HG02588 (cell line): ENCODE data around the gene MKS1.

Experiments used
- ATAC-seq: cut with Tn5 transposase; IDR thresholded peaks from one replicate; pipeline ENCODE4 v1.9.1; 2021; ENCODE audit warnings: mild to moderate bottlenecking, moderate library complexity; ENCODE audit not compliant: unreplicated experiment

The MKS1 gene

DNA sequence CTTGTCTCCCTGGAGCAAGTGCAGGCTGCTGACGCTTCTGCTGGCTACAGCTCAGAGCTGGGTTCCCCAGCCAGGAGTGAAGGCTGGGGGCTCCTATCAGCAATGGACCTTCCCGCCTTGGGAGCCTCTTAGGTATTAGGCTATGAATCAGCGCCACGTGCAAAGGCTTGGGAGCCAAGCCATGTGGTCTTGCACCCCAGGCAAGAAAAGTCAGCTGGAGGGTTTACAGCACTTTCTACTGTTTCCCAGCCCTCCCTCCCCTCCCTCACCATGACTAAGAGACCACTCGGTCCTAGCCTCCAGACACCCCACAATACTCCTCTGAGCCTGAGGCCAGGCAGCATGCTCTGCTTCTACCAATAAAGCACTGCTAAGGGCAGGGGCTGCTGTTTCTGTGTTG lies 14.3 kb downstream of the MKS1 start:
- no peak for ATAC-seq

DNA sequence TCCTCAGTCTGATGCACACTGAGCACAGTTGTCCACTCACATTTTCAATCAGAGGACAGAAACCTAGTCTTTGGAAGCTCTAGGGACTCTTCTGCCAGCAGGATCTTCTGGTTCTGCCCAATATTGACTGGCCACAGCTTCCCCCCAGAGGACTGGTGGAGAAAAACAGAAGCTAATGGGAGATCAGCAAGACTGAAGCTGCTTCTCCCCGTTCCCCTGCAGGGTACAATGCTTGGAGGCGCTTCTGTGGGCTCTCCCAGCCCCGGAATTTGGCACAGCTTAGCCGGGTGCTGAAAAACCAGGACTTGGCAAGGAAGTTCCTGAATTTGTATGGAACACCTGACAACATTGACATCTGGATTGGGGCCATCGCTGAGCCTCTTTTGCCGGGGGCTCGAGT lies 16.2 kb downstream of the MKS1 start:
- ATAC-seq: no peak

DNA sequence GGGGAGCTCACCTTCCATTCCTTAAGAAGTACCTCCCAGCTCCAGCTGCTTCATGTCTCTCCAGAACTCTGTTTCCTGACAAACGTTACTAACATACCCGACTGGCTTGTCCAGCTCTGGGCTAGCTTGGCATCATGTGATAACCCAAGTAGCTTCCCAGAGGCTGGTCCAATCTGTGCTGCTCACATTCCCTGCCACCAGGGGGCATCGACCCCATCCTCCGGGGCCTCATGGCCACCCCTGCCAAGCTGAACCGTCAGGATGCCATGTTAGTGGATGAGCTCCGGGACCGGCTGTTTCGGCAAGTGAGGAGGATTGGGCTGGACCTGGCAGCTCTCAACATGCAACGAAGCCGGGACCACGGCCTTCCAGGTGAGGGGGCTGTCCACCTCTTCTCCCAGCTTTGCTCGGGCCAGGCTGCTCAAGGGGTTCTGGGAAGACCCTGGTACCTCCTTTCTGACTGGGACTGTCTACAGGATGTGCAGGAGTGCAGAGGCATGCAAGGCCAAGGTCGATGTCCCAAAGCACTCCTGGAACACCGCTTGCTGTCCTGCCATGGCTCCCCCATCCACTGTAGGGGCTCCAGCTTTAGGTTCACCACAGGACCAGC lies 18.9 kb downstream of the MKS1 start:
- ATAC-seq: no peak

DNA sequence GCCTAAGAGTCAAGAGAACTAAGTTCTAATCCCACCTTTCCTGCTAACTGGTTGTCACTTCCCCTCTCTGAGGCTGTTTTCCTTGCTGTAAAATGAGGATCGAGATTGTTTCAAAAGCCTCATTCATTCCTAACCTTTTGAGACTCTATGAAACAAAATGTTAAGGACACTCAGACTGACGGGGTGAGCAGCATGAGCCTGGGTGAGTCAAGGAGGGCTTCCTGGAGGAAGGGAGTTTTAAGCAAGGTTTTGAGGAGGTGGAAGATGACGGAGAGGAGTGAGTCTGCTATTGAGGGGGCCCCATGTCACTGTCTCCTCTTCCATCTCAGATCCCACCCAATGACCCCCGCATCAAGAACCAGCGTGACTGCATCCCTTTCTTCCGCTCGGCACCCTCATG lies 22.4 kb downstream of the MKS1 start:
- no peak for ATAC-seq

DNA sequence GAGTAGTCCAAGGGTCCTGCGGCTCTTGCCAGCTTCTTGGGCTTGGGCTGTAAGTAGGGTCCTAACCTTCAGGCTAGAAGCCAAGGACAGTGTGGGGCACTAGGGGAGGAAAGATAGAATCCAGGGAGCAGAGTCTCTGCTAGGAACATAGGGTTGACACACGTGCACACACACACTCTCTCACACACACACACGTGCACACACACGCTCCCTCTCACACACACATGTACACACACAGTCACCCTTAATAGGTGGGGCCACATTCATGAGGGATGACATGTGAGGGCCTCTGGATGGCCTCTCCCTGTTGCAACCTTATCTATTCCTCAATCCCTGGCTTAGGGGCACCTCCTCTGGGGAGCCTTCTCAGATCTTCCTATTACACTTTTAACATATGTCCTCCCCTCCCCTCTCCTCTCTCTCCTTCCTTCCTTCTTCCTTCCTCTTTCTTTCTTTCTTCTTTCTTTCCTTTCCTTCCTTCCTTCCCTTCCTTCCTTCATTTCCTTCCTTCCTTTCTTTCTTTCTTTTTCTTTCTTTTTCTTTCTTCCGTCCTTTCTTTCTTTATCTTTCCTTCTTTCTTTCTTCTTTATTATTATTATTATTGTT lies 23.4 kb downstream of the MKS1 start:
- ATAC-seq: no peak

DNA sequence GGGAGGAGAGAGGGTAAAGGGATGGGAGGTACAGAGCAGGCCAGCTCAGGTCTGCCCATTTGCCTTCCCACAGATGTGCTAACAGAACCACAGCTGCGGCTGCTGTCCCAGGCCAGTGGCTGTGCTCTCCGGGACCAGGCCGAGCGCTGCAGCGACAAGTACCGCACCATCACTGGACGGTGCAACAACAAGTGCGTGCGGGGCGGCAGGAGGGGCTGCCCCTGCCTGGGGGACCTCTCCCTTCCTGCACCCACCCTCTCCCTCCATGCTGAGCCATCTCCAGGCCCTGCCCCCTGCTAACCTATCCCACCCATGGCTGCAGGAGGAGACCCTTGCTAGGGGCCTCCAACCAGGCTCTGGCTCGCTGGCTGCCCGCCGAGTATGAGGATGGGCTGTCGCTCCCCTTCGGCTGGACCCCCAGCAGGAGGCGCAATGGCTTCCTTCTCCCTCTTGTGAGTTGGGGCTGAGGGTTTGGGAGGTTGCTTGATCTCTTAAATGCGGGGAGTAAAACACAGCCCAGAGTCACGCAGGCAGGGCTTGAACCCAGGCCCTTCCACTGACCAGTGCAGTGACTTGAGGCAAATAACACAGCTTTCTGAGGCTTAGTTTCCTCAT lies 25.3 kb downstream of the MKS1 start:
- no peak for ATAC-seq

DNA sequence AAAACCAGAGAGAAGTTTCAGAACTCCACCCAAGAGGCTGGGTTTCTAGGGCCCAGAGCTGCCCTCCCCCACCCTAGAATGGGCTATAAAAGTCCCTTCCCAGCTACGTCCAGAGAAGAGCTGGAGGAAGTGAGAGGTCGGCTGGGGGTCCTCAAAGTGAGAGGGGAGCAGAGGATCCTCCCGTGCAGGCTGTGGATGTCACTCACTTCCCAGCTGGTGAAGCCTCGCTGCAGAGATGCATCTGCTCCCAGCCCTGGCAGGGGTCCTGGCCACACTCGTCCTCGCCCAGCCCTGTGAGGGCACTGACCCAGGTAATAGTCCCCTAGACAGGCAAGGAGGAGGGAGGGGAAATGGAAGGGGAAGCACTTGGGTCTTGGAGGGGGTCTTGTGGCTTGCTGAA lies 26.4 kb downstream of the MKS1 start, which contains the start of gene EPX:
Gene EPX (plus strand): TSS at position 115 of the 400 bp plus-strand sequence. CDS start 121 bp downstream, at position 236.
- ATAC-seq: no peak

DNA sequence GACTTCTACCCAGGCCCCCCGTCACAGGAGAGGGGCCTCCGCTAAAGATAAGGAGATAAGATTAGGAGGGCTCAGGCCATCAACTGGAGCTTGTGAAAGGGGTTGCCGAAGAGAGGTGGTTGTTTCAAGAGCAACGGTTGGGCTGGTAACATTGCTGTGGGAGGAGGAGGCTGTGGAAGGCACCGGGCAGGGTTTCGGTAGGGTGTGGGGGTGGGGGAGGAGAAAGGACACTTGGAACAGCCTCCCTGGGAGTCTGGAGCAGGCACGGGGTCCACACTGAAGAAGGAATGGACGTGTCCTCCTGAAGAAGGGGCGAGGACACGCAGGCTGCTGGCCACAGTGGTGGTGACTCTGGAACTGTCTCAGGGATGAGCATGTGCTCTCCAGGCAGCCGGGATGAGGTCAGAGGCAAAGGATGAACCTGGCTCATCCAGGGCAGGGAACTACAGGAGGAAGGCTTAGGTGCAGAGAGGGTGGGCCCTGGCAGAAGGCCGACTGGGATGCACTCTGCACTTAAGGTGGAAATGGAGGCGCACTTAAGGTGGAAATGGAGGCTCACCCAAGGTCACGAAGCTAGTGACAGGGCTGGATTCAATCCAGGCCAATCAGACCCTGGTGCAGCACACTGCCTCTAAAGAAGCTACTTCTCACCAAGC lies 27.7 kb downstream of the MKS1 start:
- ATAC-seq: no peak

DNA sequence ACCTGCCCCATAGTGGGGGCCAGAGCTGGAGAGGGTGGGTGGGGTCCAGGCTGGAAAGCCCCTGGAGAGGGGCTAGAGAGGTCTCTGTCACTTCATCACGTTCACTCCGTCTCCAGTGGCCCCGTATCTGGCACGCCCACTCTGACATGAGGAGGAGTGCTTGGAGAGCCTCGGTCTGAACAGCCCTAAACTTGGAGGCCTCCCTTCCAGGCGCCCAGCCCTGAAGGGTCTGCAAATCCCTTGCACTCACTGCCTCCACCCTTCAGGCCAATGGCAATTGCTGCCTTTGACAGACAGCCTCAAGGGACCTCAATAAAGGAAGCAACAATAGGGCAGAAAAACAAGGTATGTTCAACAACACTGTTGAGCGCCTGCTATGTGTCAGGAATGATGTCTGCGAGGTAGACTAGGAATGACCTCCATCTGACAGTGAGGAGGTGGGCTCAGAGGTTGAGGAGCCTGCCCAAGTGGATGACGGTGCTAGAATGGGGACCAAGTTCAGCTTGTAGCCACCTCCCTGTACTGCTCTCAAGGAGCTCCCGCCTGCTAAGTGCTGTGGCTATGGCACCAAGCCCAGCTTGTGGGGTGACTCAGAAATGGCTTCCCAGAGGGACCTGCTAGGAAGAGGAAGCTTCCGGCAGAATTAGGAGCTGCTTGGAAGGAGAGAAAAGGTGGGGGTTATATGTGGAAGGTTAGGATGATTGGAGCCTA lies 29.5 kb downstream of the MKS1 start:
- ATAC-seq: no peak

DNA sequence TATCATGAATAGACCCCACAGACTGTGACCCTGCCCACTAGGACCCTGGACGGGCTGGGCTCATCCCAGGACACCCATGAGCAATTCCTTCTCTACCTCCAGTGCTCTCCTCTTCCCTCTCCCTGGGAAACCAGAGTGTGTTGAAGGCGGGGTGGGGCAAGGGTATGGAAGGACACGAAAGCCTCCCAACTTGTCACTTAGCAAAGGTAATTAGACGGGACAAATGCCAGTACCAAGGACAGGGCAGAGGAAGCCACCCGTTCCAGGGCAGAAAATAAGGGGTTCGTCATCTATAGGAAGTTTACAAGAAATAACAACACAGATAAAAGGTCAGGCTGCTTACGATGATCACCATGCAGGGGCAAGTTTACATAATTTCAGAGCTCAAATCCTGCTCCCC lies 31.4 kb downstream of the MKS1 start:
- ATAC-seq: no peak

DNA sequence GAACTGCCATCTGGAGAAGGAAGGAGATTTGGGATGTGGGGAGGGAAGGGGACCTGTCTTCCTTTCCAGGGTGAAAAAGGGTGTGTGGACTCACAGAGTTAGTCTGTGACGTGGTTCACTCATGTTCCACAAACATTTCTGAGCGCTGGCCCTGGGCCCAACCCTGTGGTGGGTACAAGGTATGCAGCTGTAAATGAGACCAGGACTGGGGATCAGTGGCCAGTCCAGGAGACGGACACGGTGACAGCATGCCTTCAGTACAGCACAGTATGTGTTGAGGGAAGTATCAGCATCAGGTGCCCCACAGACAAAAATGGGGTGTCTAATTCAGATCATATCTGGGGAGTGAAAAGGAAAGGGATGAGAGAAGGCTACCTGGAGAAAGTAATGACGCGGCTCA lies 32.0 kb downstream of the MKS1 start:
- no peak for ATAC-seq

DNA sequence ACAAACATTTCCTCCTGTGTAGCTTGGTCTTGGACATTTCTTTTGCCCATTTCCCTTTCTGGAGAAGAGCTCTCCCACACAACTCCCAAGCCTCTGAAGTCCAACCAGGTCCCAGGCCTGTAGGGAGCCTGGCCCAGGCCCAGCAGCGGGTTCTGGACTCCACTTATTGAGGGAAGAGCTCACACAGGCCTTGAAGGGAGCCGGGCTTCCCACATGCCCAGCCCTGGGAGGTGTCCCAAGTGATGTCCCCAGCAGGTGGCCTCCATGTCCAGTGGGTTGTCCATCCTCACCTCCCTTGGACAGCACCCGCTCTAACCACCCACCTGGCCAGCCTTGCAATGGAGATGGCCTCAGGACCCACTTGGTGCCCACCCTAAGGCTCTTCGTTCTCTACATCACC lies 32.5 kb downstream of the MKS1 start:
- no peak for ATAC-seq

DNA sequence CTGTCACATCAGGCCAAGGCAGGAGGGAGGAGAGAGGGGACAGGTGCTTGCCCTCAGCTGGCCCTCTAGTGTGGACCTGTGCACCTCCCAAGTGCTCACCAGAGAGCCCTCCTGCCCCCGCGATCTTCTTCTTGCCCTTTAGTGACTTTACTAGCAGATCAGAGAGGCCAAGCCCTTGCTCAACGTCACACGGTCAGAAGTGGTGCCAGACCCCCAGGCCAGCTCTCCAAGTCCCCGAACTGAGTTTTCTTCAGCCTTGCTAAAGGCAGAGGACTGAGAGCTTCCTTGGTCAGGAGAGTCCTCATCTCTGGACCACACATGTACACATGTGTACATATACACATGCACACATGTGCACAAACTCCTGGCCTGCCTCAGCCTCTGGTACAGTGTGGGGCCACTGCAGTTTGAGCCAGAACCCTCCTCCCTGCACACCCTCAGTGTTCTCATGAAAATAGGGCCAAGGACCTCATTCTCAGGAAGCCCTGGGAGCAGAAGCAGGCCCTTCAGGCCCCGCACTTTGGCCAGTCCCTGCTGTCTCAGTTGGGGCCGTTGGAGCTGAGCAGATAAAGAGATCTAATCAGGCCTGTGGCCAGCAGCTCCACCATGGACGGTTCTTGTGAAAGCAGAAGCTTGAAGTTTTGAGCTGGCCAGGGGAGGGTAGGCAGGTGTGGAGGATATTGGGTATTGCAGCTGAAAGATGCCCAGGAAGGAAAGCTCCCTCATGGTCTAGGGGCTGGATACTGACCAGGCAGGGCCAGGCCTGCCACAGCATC lies 33.9 kb downstream of the MKS1 start:
- ATAC-seq: no peak

DNA sequence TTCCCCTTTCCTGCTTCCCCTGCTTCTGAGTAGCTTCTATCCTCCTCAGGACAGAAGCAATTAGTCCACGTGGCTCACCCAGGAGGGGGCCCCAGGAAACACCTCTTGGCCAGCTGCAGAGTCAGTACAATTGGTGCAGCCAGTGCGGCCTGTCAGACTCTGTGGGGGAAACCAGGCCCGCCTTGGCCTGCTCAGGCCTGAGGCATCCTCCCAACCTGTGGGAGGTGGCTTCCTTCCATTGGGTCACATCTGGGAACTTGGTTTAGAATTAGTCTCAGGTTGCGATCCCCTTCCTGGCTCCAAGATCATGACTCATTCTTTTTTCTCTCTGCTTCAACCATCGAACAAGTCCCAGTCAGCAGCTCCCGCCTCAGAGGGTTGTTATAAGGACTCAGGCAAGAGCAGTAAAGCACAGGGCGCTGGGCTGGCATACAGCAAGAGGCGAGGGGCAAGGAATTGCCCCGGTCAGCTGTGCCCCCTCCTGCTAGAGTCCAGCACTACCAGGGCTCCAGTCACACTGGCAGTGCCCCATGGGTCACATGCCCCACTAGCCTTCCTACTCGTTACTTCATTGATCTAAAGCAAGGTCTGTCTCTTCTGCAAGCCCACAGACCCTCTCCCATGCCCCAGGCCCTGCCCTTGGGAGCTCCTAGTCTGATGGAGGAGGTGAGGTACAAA lies 34.6 kb downstream of the MKS1 start:
- no peak for ATAC-seq

DNA sequence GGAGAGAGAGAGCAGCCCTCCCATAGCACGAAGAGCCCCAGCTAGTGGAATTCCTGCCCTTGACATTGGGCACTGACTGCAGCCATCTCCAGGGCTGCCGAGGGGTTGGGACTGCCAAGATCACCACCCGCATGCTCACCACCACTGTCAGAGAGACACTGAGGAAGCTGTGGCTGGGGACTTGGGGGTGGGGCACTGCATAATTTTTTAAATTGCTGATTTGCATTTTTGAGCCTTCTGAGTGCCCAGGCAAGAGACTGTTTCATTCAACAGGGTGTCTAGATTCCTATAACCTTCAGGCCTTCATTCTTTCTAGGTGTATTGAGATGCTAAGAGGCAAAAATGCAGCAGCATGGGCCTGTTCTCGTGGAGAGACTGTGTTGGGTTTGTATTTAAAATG lies 35.5 kb downstream of the MKS1 start:
- ATAC-seq: no peak

DNA sequence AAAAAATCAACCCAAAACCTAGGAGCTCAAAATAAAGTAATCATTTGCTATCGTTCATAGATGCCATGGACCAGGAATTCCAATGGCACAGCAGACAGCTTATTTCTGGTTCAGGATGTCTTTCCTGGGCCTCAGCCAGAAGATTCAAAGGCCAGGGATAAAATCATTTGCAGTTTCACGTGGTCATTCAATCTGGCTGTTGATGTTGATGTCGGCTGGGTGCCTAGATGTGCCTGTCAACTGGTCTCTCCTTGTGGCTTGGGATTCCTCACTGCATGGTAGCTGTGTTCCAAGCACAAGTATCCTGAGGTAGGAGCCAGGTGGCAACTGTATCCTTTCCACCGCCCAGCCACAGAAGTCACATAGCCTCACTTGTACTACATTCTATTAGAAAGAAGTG lies 37.3 kb downstream of the MKS1 start:
- ATAC-seq: no peak

DNA sequence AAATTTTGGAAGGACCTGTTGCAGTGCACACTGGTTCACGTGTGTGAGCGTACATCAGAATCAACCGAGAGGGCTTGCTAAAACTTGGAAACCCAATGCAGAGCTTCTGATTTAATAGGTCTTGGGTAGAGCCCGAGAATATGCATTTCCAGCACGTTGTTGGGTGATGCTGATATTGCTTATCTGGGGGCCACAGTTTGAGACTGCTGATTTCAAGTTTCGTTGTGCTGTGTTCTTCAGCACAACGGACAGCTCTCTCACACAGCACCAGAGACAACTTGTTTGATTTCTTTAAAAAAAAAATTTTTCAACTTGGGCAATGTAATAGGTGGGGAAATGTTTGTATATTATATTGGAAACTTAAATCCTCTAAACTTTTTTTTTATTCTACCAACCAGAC lies 42.9 kb downstream of the MKS1 start:
- ATAC-seq: no peak

DNA sequence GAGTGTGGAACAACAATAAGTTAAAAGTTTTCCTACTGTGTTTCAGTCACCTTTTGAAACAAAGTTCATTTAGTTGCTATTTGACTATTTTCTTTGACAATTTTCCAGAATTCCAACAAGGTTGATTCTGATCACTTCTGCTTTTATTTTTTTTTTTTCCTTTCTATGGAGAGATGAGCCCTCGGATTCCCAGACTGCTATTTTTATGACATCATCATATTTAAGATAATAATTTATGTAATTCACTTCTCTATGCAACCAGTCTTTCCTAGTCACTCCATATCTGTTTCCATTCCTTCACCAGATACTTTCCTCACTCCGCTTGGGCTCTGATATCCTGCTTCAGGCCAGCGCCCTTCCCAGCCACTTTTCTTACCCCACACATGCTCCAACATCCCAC lies 44.2 kb downstream of the MKS1 start:
- no peak for ATAC-seq

DNA sequence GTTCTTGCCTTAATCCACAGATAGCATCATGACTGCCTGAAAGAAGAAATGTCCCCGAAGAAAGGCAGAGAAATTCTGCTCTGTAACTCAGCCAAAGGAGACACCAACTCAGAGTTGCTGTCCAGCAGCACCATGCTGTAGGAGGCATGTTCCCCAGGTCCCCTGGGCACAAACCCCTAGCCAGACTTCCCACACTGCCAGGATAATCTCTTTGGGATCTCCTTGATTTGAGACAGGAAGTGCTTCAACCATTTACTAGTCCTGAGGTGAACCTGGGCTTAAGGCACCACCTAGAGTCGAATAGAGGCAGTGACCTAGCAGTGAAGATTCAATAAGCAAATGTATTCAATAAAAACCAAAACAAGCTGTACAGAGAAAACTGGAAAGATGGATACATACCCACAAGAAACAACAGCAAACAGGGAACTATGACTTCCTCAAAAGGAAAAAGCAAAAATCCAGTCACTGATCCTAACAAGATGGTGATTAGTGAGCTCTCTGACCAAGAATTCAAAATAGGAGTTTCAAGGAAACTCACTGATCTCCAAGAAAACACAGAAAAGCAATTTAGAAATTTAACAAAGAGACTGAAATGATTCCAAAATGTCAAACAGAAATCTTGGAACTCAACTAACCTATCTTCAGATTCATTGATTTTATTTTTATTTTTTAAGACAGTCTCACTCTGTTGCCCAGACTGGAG lies 46.5 kb downstream of the MKS1 start:
- no peak for ATAC-seq

DNA sequence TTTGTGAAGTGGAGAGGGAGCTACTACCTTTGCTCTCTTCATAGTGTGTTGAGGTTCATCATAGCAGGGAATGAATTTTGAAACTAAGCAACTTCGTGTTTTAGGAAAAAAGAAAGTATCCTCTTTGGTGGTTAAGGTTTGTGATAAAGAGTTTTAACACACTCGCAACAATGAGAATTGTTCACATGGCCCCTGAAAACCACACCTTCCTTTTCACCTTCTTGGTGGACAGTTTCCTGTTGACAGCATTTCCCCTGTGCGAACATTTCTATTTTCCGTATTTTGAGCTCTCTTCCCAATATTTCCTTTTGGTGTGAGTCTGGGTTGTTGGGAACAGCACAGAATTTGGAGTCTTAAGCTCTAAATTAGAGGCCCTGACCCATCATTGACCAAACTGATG lies 48.4 kb downstream of the MKS1 start:
- no peak for ATAC-seq
